Stimulated activated CD4-positive, alpha-beta T cell treated with anti-CD3 and anti-CD28 coated beads, Interleukin-1b, Interleukin-23, amount 100 ng/mL, for 48 hours (primary cell): ENCODE results near the gene EPAS1.

Experiments
- DNase-seq: peaks from one replicate; pipeline ENCODE4 v3.0.0-alpha.2; 2020

Gene EPAS1

GRCh38 chr2:46366668-46367052 is 69.5 kb downstream of the EPAS1 start:
- no peak for DNase-seq

GRCh38 chr2:46367286-46367685 is 70.1 kb downstream of the EPAS1 start:
- DNase-seq: no peak

GRCh38 chr2:46368401-46368800 is 71.2 kb downstream of the EPAS1 start:
- no peak for DNase-seq

GRCh38 chr2:46369783-46370182 is 72.6 kb downstream of the EPAS1 start:
- no peak for DNase-seq

GRCh38 chr2:46371854-46372253 is 74.6 kb downstream of the EPAS1 start:
- DNase-seq: no peak

DNA sequence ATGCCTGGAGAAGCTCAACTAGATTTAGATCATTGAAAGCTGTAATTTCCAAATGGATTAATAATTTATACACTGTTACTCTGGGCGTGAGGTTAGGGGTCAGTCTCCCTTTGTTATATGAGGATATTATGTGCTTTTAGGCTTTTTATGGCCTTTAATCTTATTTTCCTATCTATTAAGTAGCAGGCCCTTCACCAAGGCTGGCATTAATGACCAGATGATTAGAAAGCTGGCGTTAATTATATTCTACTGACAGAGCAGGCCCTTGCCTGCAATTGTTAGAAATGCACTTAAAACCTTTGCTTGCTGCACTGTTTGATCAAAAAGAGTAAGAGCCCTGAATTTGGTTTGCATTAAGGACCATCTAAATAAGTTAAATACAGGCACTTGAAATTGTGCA is 75.3 kb downstream of the EPAS1 start:
- no peak for DNase-seq

DNA sequence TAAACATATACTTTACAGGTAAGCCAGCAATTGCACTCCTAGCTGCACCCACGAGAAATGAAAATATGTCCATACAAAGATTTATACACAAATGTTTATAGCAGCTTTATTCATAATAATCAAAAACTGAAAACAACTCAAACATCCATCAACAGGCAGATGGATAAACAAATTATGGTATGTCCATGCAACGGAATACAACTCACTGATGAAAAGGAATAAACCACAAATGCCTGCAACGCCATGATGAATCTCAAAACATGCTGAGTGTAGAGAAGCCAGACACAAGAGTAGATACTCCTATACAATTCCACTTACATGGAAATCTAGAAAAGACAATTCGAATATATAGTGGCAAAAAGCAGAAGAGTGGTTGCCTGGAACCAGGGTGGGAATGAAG is 76.0 kb downstream of the EPAS1 start:
- DNase-seq: no peak

DNA sequence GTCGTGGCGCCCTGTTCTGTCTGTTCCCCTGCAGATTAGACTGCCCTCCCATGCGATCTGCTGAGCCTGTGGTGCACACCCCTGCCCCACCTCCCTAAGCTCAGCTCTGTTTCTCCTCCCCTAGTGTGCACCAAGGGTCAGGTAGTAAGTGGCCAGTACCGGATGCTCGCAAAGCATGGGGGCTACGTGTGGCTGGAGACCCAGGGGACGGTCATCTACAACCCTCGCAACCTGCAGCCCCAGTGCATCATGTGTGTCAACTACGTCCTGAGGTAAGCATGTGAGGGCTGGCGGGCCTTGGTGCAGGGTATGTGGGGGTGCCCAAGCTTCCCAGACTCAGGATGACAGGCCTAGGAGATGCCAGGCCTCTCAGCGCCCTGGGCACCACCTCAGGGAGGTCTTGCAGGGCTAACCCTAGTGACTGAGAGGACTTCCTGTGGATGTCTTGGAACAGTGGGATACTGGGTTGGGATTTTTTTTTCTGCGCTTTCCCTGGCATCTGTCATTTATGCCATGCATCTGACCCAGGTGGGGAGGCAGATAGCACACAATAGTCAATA is 78.4 kb downstream of the EPAS1 start:
- DNase-seq: no peak

- DNase-seq: no peak
Observed at GRCh38 chr2:46376586-46376985, 79.4 kb downstream of the EPAS1 start.

DNA sequence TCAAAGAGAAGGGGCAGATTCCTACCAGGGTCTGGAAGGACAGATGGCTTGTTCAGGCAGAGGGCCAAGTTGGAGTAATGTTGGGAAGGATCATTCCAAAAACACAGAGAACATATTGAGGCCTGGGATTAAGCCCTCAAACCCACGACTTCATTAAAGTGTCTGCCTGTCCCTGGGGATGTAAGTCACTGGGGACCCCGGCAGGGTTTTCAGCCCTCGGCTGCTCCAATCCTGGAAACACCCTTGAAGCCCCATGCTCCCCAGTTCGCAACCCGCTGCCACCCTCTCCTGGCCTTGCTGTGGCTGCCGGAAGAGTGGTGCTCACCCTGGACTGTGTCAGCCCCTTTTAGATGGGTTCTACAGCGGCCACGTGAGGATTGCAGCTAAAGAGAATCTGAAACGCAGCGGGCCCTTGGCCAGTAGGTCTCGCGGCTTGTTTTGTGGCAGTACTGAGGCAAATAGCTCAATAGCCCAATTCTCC is 79.9 kb downstream of the EPAS1 start:
- DNase-seq: no peak

- DNase-seq: no peak
Observed at GRCh38 chr2:46377666-46378560, 80.7 kb downstream of the EPAS1 start.

DNA sequence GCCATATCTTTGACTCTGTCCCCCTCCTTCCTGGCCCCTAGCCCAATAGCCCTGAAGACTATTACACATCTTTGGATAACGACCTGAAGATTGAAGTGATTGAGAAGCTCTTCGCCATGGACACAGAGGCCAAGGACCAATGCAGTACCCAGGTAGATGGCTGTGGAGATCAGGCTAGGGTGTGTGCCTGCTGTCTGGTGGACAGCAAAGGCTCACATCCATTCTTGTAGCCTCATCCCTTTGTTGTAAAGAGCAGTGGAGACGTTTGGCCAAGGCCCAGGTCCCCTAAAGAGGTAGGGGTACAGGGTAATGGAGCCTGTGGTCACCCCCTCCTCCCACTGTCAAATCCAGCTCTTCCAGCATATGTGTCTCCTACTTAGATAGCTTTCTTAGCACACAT is 81.4 kb downstream of the EPAS1 start:
- no peak for DNase-seq

DNA sequence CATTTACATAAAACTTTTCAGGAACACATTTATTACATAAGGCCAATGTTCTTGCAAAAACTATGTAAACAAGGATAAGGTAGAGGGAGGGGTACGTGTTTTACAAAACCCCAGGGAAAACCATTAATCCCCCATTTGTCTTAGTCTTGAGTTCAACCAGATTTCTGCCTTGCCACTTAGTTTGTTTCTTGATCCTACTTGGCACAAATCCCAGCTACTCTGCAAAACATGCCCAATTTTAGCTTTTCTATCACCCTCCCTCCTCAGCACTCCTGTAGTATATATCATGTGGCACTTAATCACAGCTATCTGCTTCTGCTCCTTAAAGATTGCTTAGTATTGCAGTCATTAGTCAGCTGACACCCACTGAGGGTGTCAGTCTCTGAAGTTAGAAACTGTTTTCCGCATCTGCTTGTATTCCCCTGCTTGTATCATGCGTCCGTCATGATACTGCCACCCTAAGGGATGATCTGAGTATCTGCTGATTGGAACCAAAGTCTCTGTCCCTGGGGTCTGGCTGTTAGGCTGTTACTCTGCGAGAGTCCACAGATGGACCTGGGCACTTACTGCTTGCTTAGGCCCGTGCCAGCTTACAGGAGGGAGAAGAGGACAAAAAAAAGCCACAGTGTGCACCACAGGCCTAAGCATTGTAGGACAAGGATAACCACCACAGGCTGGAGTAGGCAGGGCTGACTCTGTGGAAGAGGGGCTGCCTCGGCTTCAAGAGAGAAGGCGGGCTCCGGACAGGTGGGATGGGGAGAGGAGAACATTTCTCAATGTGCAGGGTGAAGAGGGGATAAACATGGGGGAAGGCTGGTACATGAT is 82.2 kb downstream of the EPAS1 start:
- no peak for DNase-seq

DNA sequence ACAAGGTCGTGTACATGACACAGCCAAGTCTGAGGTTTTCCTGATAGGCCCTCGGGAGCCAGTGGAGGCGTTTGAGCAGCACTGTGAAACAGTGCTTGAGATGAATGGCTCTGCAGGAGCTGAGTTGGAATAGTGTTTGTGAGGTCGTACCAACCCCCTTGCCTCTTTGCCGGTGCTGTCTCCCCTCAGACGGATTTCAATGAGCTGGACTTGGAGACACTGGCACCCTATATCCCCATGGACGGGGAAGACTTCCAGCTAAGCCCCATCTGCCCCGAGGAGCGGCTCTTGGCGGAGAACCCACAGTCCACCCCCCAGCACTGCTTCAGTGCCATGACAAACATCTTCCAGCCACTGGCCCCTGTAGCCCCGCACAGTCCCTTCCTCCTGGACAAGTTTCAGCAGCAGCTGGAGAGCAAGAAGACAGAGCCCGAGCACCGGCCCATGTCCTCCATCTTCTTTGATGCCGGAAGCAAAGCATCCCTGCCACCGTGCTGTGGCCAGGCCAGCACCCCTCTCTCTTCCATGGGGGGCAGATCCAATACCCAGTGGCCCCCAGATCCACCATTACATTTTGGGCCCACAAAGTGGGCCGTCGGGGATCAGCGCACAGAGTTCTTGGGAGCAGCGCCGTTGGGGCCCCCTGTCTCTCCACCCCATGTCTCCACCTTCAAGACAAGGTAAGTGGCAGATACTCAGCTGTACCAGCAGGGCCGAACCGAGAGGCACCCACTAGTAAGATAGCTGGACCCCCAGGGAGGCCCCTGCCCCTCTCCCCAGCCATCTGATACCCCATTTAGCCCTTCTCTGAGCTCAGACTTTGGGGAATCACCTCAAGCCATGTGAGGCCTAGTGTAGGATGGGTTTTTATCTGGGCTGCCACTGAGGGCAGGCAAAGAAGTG is 83.1 kb downstream of the EPAS1 start:
- no peak for DNase-seq

DNA sequence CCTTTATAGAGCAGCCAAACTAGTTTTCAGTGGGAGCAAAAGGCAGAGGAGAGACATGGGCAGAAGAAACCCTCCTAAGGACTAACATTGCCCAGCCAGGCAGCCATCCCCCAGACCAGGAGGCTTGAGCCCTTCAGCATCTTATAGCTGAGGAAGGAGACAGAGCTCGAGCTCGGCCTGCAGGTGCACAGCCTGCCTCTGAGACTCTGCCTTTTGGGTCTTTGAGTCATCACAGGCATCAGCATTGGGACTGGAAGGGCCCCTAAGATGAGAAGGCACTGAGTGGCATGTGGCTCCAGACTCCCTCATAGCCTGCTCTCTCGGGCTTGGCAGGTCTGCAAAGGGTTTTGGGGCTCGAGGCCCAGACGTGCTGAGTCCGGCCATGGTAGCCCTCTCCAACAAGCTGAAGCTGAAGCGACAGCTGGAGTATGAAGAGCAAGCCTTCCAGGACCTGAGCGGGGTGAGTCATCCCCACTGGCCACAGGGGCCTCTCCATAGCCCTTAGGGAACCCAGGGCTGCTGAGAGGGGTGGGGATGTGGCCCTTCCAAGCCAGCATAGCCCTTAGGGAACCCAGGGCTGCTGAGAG is 84.1 kb downstream of the EPAS1 start:
- no peak for DNase-seq

DNA sequence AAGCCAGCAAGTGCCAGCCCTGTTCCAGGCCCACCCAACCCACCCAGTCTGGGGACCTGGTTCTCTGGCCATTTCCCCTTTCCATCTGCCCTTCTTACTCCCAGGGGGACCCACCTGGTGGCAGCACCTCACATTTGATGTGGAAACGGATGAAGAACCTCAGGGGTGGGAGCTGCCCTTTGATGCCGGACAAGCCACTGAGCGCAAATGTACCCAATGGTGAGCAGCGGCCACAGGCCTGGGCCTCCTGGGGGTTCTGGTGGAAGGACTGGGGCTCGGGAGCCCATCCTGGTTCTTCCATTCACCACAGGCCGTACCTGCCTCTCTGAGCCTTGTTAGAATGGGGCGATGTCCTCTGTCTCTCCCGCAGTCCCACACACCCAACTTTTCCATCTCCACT is 84.7 kb downstream of the EPAS1 start:
- DNase-seq: no peak

GRCh38 chr2:46382331-46383112 is 85.3 kb downstream of the EPAS1 start:
- no peak for DNase-seq

DNA sequence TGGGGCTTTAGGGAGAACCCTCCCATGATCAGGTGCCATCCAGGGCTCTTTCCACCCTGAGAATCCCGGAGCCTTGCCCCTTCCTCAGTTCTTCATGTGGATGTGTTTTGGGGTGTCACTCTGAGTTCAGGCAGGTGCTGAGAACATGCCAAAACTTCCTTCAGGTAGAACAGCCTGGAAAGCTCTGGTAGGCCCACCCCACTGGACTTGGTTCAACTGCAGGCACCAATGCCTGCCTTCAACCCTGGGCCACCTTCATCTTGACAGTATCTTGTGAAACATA is 85.8 kb downstream of the EPAS1 start:
- no peak for DNase-seq

DNA sequence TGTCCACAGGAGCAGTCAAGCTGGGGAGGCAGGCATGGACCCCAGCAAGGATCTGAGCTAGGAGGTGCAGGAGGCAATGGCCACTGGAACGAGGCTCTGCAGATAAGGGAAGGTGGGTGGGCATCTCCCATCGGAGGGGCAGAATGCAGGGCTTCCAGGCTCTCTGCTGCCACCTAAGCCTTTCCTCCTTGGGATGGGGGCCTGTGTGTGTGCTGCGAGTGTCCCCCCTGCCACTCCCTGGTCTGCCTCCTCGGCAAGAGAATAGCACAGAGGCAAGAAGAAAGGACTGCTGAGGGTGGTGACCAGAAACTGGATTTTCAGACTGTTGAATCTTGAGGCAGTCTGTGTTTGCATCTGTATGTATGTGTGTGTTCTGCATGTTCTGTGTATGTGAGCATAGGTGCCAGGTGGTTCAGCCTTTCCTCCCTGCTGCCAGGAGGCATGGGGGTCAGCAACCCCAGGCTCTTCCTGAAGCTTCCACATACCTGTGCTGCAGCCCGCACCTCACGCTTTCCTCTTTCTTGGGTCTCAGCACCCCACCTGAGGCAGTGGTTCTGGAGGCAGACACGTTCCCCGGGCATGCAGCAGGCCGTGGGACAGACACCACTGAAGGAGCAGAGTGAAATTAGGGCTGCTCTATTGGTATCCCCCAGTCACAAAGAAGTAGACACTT is 86.7 kb downstream of the EPAS1 start:
- no peak for DNase-seq

- DNase-seq: no peak
Observed at GRCh38 chr2:46384457-46384815, 87.2 kb downstream of the EPAS1 start.
